H1 (cell line): Measurements from ENCODE around the gene CYYR1. TPM values are rescaled to one million over a fixed set of nuclear protein-coding genes. Genes with fewer than 3 reads are reported as not detected.

Experiments
- YY1 ChIP-seq: IDR thresholded peaks from 2 replicates; pipeline ENCODE4 v1.6.1; 2011; ENCODE audit warnings: low read depth, mild to moderate bottlenecking, low read length
- polyA plus RNA-seq, 7 experiments: library from polyadenylated mRNA; depleted of rRNA in 3 of 7; stranded (reverse) in 5 of 7; unstranded in 2 of 7; fragments of >200 nt in 5 of 7; fragments of 200-250 nt in 2 of 7; gene quantifications; 1 replicate in 5 of 7; 2 replicates in 1 of 7; 4 replicates in 1 of 7; pipeline versions ENCODE4 v1.2.1 to v1.2.3, GENCODE V29; 2011 to 2013; ENCODE audit warnings: missing spikeins in 2 of 7, mixed read lengths in 2 of 7
- total RNA-seq: library from RNA; stranded (reverse); fragmentation: NEBNext Ultra II Directional; extraction: Animal tissue kit (Norgen Biotek cat#: 25700); gene quantifications from 2 replicates; pipeline ENCODE4 v1.2.1, GENCODE V29; 2021
- TF ChIP-seq, protein P1 (sequence below): IDR thresholded peaks from 2 replicates; pipeline ENCODE4 v1.6.1; 2011; ENCODE audit warnings: low read length, improper control_type of control experiment

Gene CYYR1
- total and polyA plus RNA-seq, 2 of the 8 experiments (the other 6 are each of a cell fraction or from before 2014, with no cell fraction given): 12.2 to 37.9 TPM

GRCh38 chr21:26565546-26565945, 7.5 kb downstream of the CYYR1 start (continued):
- TF ChIP-seq, protein P1, sequence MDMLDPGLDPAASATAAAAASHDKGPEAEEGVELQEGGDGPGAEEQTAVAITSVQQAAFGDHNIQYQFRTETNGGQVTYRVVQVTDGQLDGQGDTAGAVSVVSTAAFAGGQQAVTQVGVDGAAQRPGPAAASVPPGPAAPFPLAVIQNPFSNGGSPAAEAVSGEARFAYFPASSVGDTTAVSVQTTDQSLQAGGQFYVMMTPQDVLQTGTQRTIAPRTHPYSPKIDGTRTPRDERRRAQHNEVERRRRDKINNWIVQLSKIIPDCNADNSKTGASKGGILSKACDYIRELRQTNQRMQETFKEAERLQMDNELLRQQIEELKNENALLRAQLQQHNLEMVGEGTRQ: no peak
- TF ChIP-seq YY1: no peak
